Stimulated activated naive CD8-positive, alpha-beta T cell treated with anti-CD3 and anti-CD28 coated beads, Interleukin-15, amount 100 ng/mL, for 72 hours (primary cell): Measurements from ENCODE around the gene AURKB.
"Not testable (repeated sequence)": the region's sequence is repeated elsewhere in the genome, so short reads cannot be mapped to it uniquely, and the experiment has no call there.

Experiments used
- ATAC-seq: fragments of 150-1000 bp; cut with Tn5 transposase; 2 replicates; pipeline ENCODE4 v1.10.0; 2021; ENCODE audit warnings: mild to moderate bottlenecking, moderate library complexity
- DNase-seq, 2 donors: peaks; one replicate each; pipeline ENCODE4 v3.0.0; 2021 to 2022
- H3K27ac Mint-ChIP-seq, 2 donors: one replicate each; pipeline ENCODE4 v1.8.0; 2022; ENCODE audit warnings: mild to moderate bottlenecking in 2 of 2, mixed read lengths in 2 of 2, moderate library complexity in 2 of 2
- H3K27me3 Mint-ChIP-seq: one replicate; pipeline ENCODE4 v1.8.0; 2022; ENCODE audit warnings: mixed read lengths
- H3K4me1 Mint-ChIP-seq: one replicate; pipeline ENCODE4 v1.8.0; 2022; ENCODE audit warnings: mild to moderate bottlenecking, mixed read lengths
- H3K4me3 Mint-ChIP-seq, 2 donors: one replicate each; pipeline ENCODE4 v1.8.0; 2022; ENCODE audit warnings: mild to moderate bottlenecking in 2 of 2, mixed read lengths in 2 of 2, moderate library complexity in 1 of 2
- H3K9me3 Mint-ChIP-seq, 2 donors: one replicate each; pipeline ENCODE4 v1.8.0; 2022; ENCODE audit warnings: mixed read lengths in 2 of 2

AURKB gene

GRCh38 chr17:8185582-8186445, 24.6 kb downstream of the AURKB start:
- Mint-ChIP-seq H3K4me1 (peaks cover 14% of the 10 kb centered on the region), H3K4me3 (no peak overlapping the region), H3K9me3 (no peaks in the 10 kb centered on the region), H3K27ac (no peak overlapping the region), H3K27me3 (no peaks in the 10 kb centered on the region)
- ATAC-seq, result peak; percentile 10
- DNase-seq, result peak; percentile 91 to 94

GRCh38 chr17:8176998-8177731, 33.2 kb downstream of the AURKB start:
- no peaks in the 10 kb centered on the region for H3K9me3 Mint-ChIP-seq
- H3K4me3 Mint-ChIP-seq, result peak overlapping the region; percentile 95 to 96
- H3K4me1 Mint-ChIP-seq, result peaks cover 50% of the 10 kb centered on the region
- ATAC-seq, result no peak
- H3K27me3 Mint-ChIP-seq, result no peaks in the 10 kb centered on the region
- peak overlapping the region in 1 of 2 donors; percentile 95 for H3K27ac Mint-ChIP-seq
- no peak for DNase-seq

GRCh38 chr17:8176197-8176940, 34.0 kb downstream of the AURKB start, which contains the start of gene TMEM107:
Gene TMEM107 (minus strand): TSS chr17:8176380. CDS start chr17:8176286, 94 bp downstream.
- Mint-ChIP-seq H3K27me3 (no peaks in the 10 kb centered on the region), H3K4me3 (peak within 1 kb of the TSS; percentile 95 to 96), H3K4me1 (peaks cover 50% of the 10 kb centered on the region), H3K27ac (peak within 1 kb of the TSS; percentile 95 to 96), H3K9me3 (no peaks in the 10 kb centered on the region)
- ATAC-seq, result peak; percentile 69
- DNase-seq, result peak; percentile 78 to 86

- H3K9me3 Mint-ChIP-seq, result no peaks in the 10 kb centered on the region
- DNase-seq, result no peak
- no peaks in the 10 kb centered on the region for H3K27me3 Mint-ChIP-seq
- peak overlapping the region; percentile 95 to 96 for H3K27ac Mint-ChIP-seq
- peak overlapping the region; percentile 95 to 96 for H3K4me3 Mint-ChIP-seq
- peaks cover 56% of the 10 kb centered on the region for H3K4me1 Mint-ChIP-seq
- peak; percentile 10 for ATAC-seq
These were observed 34.6 kb downstream of the AURKB start for GRCh38 chr17:8175795-8176196.

- no peak for DNase-seq
- ATAC-seq, result no peak
- H3K4me1 Mint-ChIP-seq, result peaks cover 56% of the 10 kb centered on the region
- H3K9me3 Mint-ChIP-seq, result no peaks in the 10 kb centered on the region
- H3K4me3 Mint-ChIP-seq, result peak overlapping the region; percentile 91 to 95
- peak overlapping the region; percentile 100 for H3K27ac Mint-ChIP-seq
- no peaks in the 10 kb centered on the region for H3K27me3 Mint-ChIP-seq
These were observed 36.5 kb downstream of the AURKB start for GRCh38 chr17:8173871-8174322.

- Mint-ChIP-seq H3K9me3 (no peaks in the 10 kb centered on the region), H3K4me3 (peak overlapping the region; percentile 91 to 95), H3K27ac (peak overlapping the region; percentile 100), H3K27me3 (no peaks in the 10 kb centered on the region), H3K4me1 (peaks cover 56% of the 10 kb centered on the region)
- peak; percentile 88 for ATAC-seq
- peak; percentile 85 to 86 for DNase-seq
These were observed 37.1 kb downstream of the AURKB start for GRCh38 chr17:8173056-8173870.

GRCh38 chr17:8170186-8170585, 40.2 kb downstream of the AURKB start:
- H3K9me3 Mint-ChIP-seq, H3K27me3 Mint-ChIP-seq, DNase-seq, H3K4me3 Mint-ChIP-seq, H3K27ac Mint-ChIP-seq, ATAC-seq: not testable (repeated sequence)
- peaks cover 48% of the 10 kb centered on the region for H3K4me1 Mint-ChIP-seq

- Mint-ChIP-seq H3K4me3 (no peak overlapping the region), H3K27me3 (no peaks in the 10 kb centered on the region), H3K27ac (no peak overlapping the region), H3K9me3 (no peaks in the 10 kb centered on the region), H3K4me1 (peaks cover 52% of the 10 kb centered on the region)
- DNase-seq, result no peak
- no peak for ATAC-seq
These were observed 42.8 kb downstream of the AURKB start for GRCh38 chr17:8167526-8167925.

GRCh38 chr17:8166731-8167130, 43.6 kb downstream of the AURKB start:
- H3K4me1 Mint-ChIP-seq, result peaks cover 47% of the 10 kb centered on the region
- no peaks in the 10 kb centered on the region for H3K9me3 Mint-ChIP-seq
- no peak overlapping the region for H3K4me3 Mint-ChIP-seq
- no peaks in the 10 kb centered on the region for H3K27me3 Mint-ChIP-seq
- H3K27ac Mint-ChIP-seq, result peak overlapping the region in 1 of 2 donors; percentile 34
- no peak for DNase-seq
- ATAC-seq, result no peak

- H3K4me3 Mint-ChIP-seq, result peak overlapping the region; percentile 87 to 96
- DNase-seq, result no peak
- no peaks in the 10 kb centered on the region for H3K9me3 Mint-ChIP-seq
- peak overlapping the region; percentile 94 to 99 for H3K27ac Mint-ChIP-seq
- peaks cover 57% of the 10 kb centered on the region for H3K4me1 Mint-ChIP-seq
- no peaks in the 10 kb centered on the region for H3K27me3 Mint-ChIP-seq
- ATAC-seq, result peak; percentile 49
These were observed 45.6 kb downstream of the AURKB start for GRCh38 chr17:8164815-8165131.

GRCh38 chr17:8163978-8164814, 46.2 kb downstream of the AURKB start:
- peak overlapping the region; percentile 87 to 96 for H3K4me3 Mint-ChIP-seq
- ATAC-seq, result peak; percentile 80
- peak overlapping the region; percentile 94 to 99 for H3K27ac Mint-ChIP-seq
- H3K9me3 Mint-ChIP-seq, result no peaks in the 10 kb centered on the region
- DNase-seq, result peak in 1 of 2 donors; percentile 76
- H3K27me3 Mint-ChIP-seq, result no peaks in the 10 kb centered on the region
- peaks cover 62% of the 10 kb centered on the region for H3K4me1 Mint-ChIP-seq

- Mint-ChIP-seq H3K27ac (peak overlapping the region; percentile 94 to 99), H3K4me1 (peaks cover 72% of the 10 kb centered on the region), H3K9me3 (no peaks in the 10 kb centered on the region), H3K4me3 (peak overlapping the region; percentile 87 to 96), H3K27me3 (no peaks in the 10 kb centered on the region)
- DNase-seq, result peak in 1 of 2 donors; percentile 35
- ATAC-seq, result peak; percentile 20
These were observed 47.1 kb downstream of the AURKB start for GRCh38 chr17:8162997-8163977.
